HG02884 (cell line): ENCODE results near the gene TIPARP.

Source experiments
- ATAC-seq: cut with Tn5 transposase; IDR thresholded peaks from one replicate; pipeline ENCODE4 v1.9.1; 2021; ENCODE audit warnings: mild to moderate bottlenecking, moderate library complexity; ENCODE audit not compliant: unreplicated experiment

TIPARP gene

DNA sequence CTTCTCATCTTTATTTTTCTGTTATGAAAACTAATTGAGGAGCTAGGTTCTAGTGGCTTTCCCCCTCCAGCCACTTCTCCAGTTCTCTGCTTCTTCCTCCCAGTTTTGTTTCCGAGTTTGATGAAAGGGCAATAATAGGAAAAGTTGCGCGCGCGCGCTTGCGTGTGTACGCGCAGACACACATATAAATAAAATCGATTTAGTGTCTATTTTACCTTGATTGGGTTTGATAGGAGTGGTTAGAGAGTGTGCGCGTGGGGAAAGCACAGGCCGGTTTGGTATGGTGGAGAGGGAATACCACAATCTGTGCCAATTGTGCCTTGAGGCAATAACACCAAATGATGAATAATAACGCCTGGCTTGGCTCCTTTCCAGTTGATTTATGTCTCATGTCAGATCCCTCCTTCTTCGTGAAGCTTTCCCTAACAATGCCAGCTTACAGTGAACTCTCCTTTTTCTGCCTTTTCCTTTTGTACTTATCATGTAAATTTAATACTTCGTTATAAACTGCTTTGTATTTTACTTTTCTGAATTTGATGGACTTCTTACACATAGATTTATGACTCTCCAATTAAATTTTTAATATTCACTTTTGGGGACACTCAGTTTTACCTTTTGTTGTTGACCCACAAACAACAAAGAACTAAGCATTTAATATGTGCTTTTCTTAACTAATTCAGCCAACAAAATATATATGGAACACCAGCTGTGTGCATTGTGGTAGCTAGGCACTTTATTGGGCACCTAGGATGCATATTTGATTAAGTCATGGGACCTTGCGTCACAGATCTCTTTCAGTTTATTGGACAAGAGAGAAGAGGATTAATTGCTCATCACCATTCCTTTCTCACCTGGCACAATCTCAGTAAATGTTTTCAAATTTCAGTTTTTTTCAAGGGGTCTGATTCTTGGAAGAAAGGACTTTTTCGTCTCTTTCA, 1.7 kb downstream of the TIPARP start:
- no peak for ATAC-seq

DNA sequence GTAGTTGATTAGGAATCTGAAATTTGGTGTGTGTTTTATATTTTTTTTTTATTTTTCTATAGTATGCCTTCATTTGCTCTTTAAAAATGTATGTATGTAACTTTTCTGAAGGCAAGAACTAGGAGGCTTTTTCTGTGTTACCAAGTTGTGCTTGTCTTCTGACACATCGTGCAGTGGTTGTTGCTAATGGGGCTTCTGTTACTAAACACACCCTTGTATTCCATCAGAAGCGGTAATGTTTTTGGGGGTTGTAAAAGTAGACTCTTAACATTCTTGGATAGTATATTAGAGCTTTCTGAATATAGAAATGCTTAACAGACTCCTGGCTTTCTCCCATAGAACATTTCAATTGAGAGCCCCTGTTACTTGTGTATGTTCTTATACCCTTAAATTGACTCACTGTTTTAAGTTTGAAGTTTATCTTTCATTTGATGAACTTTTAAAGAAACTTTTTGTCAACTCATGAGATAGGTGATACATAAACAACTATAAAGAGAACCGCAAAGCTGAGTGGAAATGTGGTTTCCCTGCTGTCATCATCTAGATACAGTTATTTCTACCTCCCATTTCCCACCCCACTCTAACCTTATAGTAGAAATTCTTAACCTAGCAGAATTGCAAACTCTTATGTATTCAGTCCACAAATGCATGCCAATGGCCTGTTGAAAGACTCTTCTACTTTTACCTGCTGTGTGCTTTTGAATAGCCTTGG, 2.5 kb downstream of the TIPARP start:
- ATAC-seq = no peak

DNA sequence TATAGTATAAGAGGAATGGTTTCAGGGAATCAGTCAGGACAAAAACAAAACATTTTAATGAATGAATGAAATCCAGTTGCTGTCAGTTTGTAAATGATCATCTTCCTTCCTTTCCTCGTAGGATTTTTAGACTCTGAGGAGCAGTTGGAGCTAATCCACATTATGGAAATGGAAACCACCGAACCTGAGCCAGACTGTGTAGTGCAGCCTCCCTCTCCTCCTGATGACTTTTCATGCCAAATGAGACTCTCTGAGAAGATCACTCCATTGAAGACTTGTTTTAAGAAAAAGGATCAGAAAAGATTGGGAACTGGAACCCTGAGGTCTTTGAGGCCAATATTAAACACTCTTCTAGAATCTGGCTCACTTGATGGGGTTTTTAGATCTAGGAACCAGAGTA, 3.1 kb downstream of the TIPARP start:
- ATAC-seq = no peak

DNA sequence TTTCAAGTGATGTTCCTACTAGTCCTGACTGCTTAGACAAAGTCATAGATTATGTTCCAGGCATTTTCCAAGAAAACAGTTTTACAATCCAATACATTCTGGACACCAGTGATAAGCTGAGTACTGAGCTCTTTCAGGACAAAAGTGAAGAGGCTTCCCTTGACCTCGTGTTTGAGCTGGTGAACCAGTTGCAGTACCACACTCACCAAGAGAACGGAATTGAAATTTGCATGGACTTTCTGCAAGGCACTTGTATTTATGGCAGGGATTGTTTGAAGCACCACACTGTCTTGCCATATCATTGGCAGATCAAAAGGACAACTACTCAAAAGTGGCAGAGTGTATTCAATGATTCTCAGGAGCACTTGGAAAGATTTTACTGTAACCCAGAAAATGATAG, 3.8 kb downstream of the TIPARP start:
- ATAC-seq = no peak

DNA sequence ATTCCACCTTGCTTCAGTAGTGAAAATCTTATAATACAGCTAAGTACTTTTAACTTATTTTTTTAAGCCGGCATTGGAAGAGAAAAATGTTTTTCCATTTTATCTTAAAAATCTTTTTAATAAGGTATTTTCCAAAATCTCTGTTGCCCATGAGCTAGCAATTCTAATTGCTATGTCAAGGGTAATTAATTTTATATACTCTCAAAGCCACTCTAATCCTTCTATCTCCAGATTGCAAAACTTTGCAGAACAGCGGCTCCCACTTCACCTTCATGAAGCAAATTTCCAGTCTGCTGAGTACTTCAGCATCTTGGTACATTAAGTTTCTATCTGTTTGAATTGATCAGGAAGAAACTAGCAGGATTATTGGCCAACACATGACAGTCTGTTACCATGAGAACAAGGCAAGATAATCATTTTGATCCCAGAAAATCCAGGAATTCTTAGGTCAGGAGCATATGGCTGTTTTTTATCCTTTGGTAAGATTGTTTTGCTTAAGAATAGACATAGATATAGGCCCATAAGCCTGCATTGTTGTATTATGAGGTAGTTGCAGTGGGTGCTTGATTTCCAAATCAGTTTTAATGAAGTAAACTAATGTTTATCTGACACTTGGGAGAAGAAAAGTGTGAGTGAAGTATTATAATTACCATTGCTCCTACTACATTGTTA, 6.0 kb downstream of the TIPARP start:
- no peak for ATAC-seq

DNA sequence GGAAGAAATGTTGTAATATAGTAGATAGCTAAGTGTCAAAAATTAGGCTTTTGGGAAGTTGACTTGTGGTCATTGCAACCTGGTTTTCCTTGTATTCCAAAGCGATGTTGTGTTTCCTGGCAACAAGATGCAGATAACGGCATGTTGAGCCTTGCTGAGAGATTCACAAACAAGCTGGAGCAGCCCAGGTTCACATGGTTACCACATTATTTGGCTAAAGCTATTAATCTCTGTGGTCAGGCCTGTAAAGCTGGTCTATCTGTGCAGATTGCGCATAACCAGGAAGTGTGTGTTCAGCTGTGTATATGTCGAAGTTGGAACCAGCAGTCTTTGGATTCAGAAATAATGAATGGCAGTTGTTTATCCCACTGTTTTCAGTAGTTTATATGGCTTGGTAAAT, 6.6 kb downstream of the TIPARP start:
- peak; percentile 79 for ATAC-seq

DNA sequence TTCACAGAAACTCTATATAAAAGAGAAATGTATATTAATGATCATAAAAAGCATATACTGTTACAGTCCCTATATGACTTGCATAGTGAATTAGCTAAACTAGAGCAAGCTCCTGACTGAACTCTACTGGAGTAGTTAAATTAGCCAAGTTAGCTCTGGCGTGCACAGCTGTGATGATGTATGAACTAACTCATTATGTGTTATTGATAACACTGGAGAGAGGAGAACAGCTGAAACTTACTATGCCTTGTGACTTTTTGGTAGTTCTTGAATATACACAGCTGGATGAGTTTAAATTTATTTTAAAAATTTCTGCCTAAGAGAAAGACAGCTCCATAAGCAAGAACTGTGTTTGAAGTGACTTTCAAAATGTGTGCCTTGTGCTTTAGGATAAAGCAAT, 8.1 kb downstream of the TIPARP start:
- no peak for ATAC-seq

DNA sequence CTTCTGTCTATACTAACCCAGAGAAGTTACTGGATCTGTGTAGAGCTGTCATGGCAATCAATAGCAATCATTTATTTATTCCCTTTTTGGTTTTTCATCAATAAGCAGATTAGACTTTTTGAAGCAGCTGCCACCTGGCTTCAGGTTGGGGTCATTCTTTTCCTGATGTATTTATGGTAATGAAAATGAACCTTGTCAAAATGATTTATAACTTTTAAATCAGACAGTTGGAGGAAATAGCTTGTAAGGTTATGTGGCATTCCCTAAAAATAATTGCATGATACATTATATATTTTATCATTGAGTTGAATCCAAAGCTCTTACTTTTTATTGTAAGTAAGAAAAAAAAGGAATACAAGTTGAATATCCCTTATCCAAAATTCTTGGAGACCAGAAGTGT, 8.6 kb downstream of the TIPARP start:
- no peak for ATAC-seq

DNA sequence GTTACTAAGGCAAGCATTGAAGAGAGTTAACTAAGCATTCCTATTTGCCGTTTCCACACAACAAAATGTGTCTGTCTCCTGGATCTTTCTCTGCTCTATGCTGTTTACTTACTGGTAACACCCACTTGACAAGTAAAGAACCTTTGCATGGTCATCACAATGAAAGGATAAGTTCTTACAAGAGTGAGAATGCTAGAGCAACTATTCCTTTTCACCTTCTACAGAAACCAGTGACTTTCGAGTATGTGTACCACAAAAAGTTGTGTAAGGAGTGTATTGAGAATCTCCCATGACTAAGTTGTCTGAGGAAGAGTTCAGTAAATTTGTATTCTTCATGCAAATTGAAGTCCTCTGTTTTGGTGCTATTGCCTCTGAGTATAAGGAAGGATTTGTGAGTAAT, 10.8 kb downstream of the TIPARP start:
- no peak for ATAC-seq

DNA sequence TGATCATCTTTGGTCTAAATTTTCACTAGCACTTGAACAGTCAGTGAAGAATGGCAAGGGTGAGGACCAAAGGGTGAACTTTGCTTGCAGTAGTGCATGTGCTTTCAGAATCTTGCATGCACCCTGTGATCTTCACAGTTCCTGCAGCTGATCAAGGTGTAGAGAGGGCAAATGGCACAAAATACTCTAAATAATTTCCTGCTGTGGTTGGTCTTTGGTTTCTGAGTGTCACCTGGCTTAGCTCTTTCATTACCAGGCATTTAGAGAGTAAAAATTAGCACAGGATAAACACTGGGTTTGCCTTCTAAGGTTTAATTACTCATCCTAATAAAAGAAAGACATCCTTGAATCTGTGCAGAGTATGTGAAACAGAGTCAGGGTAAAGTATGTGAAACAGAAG, 11.4 kb downstream of the TIPARP start:
- no peak for ATAC-seq

DNA sequence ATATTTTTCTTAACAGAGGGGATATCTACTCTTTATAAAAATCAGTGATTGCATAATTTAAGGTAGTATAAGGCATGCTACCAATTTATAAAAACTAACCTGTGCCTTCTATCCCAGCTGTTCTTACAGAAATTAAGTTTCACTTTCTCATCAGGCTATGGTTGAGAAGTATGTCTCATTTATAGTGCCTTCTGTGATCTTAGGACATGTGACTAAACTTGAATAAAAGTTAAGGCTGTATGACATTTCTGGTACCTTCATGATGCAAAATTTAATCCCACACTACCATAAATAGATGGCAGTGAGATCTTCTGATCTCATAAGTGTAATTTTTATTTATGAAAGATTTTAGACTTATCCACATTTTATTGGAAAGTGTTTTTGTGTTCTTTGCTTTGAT, 12.6 kb downstream of the TIPARP start:
- ATAC-seq = no peak

DNA sequence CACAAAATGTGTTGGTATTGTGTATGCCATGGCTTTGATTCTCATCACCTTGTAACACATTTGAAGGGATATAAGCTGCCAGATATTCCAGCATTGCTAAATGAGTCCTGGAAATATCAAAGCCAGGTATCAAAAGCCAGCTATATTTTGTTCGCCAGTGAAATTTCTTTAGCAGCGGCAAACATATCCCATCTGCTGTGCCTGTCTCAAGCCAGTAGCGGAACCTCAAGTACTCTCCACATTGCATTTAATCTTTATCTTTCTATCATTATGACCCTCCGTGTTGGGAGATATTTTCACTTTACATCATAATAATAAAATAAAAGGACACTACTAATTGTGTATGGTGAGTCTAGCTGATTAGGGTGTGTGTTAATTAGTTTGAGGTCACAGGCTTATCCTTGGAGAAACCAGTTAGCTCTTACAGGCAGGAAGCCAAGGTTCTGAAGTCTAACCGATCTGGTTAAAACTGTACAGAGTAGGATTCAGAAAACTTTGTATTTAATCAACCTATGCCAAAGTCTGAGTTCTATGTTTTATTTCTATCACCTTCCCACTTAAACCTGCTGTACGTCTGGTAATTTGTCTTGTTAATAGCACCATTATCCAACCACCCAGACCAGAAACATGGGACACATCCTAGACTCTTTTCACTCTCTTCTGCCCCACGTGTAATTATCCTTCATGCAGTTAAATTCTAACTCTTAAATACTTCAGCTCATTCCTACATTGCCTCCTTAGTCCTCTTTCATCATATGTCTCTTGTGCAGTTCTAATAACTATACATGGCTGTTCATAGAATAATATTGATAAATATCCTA, 14.5 kb downstream of the TIPARP start:
- ATAC-seq = no peak

DNA sequence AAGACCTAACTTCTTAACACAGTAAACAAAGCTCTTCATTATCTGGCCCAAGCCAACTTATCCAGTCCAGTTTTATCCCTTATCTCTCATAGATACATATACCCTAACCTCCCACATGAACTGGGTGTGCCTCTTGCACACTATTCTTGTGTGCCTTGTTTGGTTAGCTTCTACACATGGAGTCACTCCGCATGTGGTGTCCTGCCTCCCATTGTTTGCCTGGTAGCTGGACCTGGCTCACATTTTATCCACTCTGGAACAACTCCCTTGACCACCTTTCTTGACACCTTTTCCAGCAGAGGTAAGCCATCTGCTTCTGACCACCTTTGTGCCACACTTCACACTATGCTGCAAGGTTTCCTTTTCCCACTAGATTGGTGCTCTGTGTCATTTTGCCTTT, 15.2 kb downstream of the TIPARP start:
- ATAC-seq = no peak

DNA sequence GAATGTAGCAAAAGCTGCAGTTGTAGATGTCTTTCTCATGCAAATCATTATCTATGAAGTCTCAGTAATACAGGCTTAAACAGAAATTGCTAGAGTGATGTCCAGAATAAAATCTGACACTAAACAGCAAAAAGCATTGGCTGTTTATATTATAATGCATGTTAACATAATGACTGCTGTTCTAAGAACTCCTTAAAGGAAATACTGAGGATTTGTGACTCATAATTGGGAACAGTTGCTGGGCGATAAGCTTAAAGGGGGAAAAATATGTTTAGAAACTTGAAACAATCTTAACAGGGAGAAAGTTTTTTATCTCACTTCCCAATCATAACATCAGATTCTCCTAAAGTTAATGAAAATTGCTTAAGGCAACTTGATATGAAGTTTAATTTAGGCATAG, 17.5 kb downstream of the TIPARP start:
- ATAC-seq = no peak

DNA sequence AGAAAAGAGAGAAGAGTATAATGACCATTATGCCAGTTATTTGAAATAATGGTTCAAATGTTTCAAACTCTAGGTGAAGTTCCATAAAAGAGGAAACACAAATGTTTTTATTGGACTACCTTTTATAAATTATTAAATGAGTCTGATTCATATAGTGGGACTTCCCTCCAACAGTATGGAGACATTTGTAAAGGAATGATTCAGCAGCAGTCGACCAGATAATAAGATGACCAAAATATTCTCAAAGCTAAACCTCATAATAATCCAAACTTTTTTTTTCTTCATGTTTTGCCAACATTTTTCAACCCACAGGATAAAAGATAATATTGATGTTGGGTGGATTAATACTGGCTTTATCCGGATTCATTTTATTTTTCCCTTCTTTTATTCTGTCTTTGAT, 18.8 kb downstream of the TIPARP start:
- no peak for ATAC-seq

DNA sequence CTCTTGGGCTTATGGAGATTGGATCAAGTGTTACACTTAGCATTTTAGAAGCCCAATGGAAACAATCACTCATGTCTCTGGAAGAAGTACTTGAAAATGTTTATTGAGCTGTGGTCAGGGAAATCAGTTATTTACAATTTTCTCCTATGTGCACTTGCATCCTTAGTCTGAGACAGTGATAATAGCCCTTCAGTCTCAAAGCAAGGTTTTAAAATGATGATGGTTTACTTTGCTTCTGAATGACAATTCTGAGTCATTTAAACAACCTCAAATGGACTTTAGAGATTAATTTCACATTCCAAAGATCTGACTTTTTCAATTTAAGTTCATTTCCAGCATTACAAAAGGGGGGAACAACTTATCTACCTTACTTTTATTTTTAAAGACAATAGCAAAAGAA, 20.1 kb downstream of the TIPARP start:
- ATAC-seq = no peak

DNA sequence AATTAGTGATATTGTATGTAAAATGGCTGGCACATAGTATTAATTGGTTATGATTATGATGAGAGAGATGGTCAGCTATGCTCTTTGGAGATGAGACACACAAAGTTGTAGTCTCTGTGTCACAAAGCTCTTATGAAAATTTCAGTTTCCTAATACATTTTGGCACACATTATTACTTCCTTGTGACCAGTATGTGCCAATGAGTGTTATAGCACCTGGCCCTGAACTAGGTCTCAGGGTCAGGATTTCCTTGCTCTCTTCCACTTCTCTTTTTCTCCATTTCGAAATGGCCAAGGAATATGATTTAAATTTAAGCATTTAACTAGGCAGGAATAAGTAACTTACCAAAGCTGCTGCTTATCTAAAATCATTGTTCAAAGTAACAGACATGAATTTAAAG, 28.0 kb downstream of the TIPARP start:
- no peak for ATAC-seq

DNA sequence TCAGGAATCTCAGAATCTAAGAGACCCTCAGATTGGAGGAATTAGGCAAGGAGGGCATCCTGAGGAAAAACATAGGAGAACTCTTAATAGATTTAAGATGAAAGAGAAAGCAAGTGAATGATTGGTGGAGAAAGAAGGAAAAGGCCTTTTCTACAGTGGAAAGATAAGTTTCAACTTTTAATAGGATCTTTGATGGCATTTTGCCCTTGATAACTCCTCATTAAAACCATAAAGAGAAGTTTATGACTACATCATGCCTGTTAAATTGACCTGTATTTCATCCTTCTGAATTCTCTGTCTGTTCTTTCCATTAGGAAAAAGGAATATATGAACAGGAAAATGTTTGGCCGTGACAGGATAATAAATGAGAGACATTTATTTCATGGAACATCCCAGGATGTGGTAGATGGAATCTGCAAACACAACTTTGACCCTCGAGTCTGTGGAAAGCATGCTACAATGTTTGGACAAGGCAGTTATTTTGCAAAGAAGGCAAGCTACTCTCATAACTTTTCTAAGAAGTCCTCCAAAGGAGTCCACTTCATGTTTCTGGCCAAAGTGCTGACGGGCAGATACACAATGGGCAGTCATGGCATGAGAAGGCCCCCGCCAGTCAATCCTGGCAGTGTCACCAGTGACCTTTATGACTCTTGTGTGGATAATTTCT, 30.1 kb downstream of the TIPARP start:
- ATAC-seq = no peak

DNA sequence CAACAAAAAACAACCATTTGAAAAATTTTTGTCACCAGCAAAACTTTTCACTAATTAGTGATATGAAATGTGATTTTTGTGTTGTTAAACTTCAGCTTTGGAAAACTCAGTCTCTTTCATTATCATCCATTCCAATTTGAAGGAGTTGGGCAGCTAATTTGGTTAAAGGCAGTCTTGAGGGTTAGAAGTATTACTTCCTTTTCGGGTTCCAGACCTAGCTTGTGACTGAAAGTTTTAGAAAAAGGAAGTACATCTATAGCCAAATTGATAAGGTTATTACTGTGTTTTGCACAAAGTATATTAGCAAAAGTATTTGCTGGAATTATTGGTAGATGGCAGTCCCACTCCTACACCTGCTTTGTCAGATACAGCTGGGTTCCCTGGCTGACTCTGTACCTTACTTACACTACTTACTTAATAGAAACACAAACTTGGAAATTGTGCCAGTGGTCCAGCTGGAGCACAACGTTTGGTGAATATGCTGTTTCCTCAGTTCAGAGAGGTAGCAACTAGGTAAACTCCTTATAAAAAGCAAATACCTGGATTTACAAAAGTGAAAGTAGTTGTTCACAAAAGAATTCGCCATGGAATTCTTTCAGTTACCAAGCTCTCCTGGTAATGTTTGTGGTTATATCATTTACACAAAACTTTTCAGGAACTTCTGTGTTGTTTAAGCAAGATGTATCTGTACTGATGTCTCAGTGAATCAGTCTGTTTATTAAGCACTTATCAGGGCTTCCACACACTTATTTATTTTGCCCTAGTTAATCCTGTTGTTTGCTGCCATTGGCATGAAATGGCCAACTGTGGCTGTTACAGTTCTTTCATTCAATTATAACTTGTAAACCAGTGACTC, 31.6 kb downstream of the TIPARP start:
- ATAC-seq = peak; percentile 71
